HG02623 (cell line): Measurements from ENCODE around the gene SDK2.

Source experiments
- ATAC-seq: cut with Tn5 transposase; IDR thresholded peaks from one replicate; pipeline ENCODE4 v1.9.1; 2021; ENCODE audit warnings: moderate library complexity; ENCODE audit not compliant: unreplicated experiment

Gene SDK2

DNA sequence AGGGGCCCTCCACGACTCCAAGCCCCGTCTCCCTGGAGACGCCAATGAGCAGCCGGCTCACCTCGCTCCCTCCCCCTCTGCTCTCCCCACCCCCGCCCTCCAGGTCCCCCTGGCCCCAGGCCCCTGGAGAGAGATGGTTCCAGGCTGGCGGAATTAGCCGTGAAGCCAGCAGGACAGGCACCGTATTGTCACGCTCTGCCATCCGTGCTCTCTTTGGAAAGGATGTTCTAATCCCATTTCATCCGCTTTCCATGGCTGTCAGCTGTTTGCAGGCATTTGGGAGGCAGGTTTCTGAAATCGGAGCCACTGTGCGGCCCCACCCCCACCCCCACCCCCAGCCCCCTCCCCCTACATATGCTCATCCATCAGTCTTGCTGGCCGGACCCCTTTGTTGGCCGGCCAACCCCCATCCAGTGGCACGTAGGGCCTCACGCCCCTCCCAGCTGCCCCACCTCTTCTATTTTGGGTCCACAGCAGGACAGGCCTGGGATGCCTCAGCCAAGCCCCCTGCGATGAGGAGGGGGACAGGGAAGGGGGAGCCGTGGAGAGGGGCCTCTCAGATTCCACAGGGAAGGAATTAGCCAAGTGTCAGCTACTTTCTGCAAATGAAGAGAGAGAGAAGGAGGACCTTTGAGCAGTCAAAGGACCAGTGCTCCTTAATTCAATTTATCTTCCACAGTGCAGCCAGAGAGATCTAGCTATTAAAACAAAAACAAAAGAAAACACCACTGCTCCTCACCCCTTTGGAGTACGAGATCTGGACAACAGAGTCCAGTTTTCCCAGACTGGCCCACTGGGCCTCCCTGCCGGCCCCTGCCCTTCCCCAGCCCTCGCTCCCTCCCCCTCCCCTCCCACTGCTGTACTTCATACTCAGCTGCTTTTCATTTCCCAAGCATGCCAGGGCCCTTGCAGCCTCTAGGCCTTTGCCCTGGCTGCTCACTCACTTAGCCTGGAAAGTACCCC is 30.7 kb downstream of the SDK2 start:
- no peak for ATAC-seq

DNA sequence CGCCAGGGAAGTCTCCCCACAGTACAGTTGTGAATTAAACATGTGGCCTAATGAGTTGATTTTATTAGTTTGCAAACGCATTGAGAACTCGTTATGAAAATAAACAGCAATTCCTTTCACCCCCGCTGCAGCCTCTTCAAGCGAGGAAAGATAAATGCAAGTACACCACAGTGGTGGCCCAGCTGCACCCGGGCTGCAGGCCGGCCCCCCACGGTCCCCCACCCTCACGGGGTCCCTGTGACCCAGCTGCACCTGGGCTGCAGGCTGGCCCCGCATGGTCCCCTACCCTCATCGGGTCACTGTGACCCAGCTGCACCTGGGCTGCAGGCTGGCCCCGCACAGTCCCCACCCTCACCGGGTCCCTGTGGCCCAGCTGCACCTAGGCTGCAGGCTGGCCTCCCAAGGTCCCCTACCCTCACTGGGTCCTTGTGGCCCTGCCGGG is 32.2 kb downstream of the SDK2 start:
- ATAC-seq: no peak

DNA sequence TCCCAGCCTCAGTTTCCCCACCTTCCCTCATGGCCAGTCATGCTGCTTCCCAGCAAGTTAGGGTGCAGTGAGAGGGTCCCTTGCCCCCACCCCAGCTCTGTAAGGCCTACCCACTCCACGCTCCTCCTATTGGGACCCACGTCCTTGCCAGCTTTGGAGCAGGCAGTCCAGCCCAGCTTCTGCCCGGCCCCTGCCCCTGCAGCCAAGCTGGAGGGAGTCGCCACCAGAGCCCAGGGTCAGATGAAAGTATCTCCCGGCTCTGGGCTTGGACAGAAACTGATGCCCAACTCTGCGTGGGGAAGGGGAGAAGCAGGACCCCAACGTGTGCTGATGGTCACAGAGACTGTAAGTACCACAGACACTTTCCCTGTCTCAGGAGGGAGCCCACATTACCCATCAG is 32.6 kb downstream of the SDK2 start:
- no peak for ATAC-seq

DNA sequence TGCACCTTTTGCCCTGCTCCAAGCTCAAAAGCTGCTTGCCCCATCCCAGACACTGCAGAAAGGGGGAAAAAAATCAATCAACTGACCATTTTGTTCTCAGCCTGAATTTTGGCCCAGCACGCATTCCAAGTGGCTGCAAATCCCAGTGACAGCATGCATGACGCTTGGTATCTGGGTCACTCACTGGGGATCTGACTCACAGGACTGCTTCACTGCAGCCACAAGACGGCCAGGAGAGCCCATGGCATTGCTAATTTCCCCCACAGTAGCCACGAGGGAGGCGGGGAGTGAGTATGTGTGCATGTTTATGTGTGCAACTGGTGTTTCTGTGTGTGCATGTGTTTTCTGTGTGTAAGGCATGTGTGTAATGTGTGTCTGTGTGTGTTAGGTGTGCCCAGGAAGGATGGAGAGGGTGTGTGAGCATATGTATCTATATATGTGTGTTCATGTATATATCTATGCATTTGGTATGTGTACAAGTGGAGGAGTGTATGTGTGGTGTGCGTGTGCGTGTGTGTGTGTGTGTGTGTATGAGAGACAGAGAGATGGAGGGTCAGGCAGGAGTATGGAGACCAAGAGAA is 33.8 kb downstream of the SDK2 start:
- no peak for ATAC-seq

DNA sequence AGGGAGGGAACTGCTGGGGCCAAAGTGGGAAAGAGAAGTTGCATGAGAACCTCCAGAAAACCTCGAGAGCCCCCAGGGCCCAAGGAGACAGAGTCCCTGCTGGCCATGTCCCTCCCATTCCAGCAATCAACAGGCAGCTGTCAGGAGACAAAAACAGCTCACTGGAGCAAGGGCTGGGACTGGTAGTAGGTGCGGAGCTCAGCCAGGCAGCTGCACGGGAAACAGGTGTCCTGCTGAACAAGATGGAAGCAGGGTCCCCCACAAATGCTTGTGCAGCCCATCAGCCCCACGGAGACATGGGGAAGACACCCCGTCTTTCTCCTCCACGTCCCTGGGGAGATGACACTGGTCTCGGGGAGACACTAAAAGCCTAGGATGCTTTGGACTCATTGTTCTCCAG is 34.5 kb downstream of the SDK2 start:
- ATAC-seq: no peak

DNA sequence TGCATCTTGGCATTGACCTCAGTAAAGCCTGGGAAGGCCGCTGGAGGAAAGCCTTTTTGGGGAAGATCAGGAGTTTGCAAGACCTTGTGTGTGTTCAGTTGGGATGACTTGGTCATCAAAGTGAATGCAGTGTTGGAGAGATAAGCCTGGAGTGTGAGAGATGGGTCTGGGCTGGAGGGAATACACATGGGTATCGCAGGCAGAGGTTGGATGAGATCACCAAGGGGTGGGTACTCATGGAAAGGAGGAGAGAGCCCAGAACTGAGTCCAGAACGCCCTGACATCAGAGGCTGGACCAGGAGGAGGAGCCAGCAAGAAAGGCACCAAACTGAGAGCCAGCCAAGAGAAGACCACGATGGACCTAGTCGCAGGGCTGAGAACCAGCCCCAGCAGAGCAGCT is 35.2 kb downstream of the SDK2 start:
- ATAC-seq: no peak

GRCh38 chr17:73605444-73605843 is 38.8 kb downstream of the SDK2 start:
- ATAC-seq: no peak

- no peak for ATAC-seq
Observed at GRCh38 chr17:73604476-73604875, 39.8 kb downstream of the SDK2 start.

DNA sequence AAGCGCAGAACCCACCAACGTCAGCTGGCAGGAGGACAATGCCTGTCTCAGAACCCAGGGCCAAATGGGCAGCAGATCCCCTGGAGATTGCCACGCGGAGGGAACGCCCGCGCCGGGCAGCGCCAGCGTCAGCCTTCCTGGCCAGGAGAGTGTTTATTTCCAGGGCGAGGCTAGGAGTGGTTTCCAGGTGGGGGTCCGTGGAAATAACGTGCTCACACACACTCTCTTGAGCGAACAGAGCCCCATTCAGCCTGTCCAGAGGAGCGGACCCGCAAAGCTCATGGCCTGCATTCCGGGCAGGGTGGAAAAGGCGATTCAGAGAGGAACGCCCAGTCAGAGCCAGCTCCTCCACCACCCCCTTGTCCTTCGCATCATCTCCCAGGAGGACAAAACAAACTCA is 40.3 kb downstream of the SDK2 start:
- ATAC-seq: no peak

- ATAC-seq: no peak
Observed at GRCh38 chr17:73600103-73600871, 44.0 kb downstream of the SDK2 start.

- ATAC-seq: no peak
Observed at GRCh38 chr17:73599599-73599998, 44.6 kb downstream of the SDK2 start.

- no peak for ATAC-seq
Observed at GRCh38 chr17:73598212-73598611, 46.0 kb downstream of the SDK2 start.

GRCh38 chr17:73595931-73596330 is 48.3 kb downstream of the SDK2 start:
- ATAC-seq: no peak

DNA sequence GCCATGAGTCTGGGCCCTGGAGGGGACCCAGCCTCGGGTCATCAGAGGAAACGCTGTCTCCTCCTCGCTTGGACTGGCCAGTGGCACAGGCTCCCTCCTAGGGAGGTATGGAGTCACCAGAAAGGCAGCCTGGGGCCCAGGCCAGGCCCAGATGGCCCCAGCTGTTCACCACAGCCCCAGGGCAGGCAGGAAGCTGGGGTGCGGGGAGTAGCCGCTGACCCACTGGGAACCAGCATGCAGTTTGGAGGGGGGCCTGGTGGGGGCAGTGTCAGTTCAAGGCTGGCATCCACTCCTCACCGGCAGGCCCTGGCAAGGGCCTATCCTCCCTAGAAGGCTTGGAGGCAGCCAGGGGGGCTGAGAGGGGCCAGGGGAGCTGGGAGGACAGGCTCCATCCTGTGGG is 48.8 kb downstream of the SDK2 start:
- no peak for ATAC-seq

- no peak for ATAC-seq
Observed at GRCh38 chr17:73595068-73595467, 49.2 kb downstream of the SDK2 start.

GRCh38 chr17:73594598-73594997 is 49.6 kb downstream of the SDK2 start:
- no peak for ATAC-seq

DNA sequence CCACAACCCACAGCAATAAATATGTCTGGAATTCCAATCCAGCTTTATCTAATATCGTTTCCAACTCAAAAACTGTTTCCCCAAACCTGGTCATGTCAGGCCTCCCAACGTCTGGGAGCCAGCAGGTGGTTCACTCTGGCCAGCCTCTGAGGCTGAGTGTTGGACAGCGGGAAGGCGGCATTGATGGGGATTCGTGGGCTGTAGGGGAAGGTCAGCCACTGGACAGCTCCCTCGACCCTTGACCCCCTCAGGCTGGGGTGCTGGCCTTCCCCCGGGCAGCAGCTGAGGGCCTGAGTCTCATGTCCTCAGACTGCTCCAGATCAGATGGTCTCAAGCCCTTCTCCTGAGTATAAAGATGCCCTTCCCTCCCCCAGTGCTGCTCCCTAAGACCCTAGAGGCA is 50.2 kb downstream of the SDK2 start:
- ATAC-seq: no peak

DNA sequence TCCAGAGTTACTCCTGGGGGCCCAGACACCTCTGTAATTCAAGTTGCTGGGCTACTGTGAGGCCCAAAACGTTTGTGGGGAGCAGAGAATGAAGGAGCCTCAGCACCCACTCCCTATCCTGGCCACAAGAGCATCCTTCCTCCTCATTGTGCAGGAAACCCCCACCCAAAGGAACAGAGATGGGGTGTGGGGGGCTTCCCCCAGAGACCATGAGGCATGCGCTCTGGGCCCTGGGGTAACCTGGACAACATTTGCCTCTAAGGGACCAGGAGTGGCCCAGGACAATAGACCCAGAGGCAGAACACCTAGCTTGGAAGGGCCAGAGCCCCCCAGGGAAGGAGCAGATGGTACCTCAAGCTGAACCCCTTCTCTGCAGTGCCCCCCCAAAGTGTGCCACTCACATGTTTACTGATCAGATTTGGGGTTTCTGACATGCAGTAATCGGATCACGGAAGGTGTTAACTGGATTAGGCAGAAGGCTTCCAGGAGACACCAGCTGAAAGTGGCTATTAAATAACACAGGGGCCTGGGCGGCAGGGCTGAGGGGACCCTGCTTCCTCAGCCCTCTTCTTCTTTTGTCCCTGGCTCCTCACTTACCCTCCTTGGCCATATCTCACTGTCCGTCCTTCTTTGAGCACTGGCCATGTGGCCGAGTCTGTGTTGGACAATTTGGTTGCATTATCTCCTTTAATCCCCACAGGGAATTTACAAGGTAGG is 50.8 kb downstream of the SDK2 start:
- ATAC-seq: no peak

DNA sequence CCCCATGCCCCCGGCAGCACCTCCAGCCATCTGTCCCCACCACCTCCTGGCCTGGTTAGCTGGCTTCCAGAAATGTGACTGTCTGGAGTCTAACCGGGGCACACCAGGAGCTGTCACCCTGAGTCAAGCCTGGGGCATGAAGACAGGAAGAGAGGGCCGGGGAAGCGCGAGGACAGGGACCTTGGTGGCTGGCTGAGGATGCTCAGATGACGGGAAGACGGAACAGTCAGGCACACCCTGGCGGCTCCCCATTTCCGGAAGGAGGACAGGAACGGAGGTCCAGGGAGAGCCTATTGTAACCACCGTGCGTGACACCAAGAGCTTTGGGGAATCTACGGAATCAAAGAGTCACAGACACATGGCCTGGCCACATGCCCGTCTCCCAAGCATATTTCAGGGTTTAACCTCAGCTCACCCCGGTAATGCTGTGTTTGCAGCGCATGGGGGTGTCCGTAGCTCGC is 51.7 kb downstream of the SDK2 start:
- ATAC-seq: no peak

- ATAC-seq: no peak
Observed at GRCh38 chr17:73592079-73592415, 52.2 kb downstream of the SDK2 start.
